Measurements from ENCODE around the gene GALNT18. TPM values are rescaled to one million over a fixed set of nuclear protein-coding genes. Genes with fewer than 3 reads are reported as not detected.

GALNT18 gene
- polyA plus RNA-seq, 1 experiment = 4.1 TPM

DNA sequence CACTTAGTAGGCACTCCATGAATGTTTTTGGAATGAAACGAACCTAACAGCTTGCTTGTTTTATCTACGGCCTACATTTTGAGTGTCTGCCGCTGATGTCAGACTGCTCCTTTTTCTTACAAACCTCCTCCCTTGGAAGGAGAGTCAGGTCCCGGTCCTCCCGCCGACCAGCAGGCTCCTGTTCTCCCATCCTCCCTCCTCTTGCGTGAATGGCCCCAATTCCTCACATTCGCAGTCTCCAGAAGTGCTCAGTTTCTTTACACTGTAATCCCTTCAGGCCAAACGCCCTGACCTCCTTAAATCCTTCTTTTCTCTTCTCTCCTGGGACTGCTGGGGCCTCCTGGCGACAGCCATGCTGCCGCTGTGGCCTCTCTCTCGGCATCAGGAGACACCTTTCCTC lies 186.2 kb downstream of the GALNT18 start:
- ChIA-PET POLR2A (no interaction called here), CTCF (interaction anchor here (1.1 kb wide), 1 partner anchor 10 kb away, joined by 3 read pairs; no protein-coding TSS in a partner anchor)
- H3K36me3 ChIP-seq (ENCODE audit: control insufficient read depth, insufficient read depth, low read length) = no peaks in the 10 kb centered on the region
- H3K4me3 ChIP-seq (ENCODE audit: low read depth, low read length) = no peak overlapping the region
- peaks cover 2% of the 10 kb centered on the region; the same call in 1 of the 2 replicates for H3K27me3 ChIP-seq (ENCODE audit: control insufficient read depth, insufficient read depth, low read length)
- no peak for DNase-seq (ENCODE audit: low read depth)
- TF ChIP-seq, protein P1, sequence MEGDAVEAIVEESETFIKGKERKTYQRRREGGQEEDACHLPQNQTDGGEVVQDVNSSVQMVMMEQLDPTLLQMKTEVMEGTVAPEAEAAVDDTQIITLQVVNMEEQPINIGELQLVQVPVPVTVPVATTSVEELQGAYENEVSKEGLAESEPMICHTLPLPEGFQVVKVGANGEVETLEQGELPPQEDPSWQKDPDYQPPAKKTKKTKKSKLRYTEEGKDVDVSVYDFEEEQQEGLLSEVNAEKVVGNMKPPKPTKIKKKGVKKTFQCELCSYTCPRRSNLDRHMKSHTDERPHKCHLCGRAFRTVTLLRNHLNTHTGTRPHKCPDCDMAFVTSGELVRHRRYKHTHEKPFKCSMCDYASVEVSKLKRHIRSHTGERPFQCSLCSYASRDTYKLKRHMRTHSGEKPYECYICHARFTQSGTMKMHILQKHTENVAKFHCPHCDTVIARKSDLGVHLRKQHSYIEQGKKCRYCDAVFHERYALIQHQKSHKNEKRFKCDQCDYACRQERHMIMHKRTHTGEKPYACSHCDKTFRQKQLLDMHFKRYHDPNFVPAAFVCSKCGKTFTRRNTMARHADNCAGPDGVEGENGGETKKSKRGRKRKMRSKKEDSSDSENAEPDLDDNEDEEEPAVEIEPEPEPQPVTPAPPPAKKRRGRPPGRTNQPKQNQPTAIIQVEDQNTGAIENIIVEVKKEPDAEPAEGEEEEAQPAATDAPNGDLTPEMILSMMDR (IDR thresholded peaks at IDR 0.05; ENCODE audit: insufficient read depth, low read depth, low read length) = no peak

- ChIA-PET POLR2A (no interaction called here), CTCF (no interaction called here)
- no peak for DNase-seq (ENCODE audit: low read depth)
- TF ChIP-seq, protein P1 (IDR thresholded peaks at IDR 0.05; ENCODE audit: insufficient read depth, low read depth, low read length) = no peak
- Histone ChIP-seq H3K4me3 (ENCODE audit: low read depth, low read length) (no peak overlapping the region), H3K36me3 (ENCODE audit: control insufficient read depth, insufficient read depth, low read length) (no peaks in the 10 kb centered on the region), H3K27me3 (ENCODE audit: control insufficient read depth, insufficient read depth, low read length) (peaks cover 2% of the 10 kb centered on the region; the same call in 1 of the 2 replicates)
These were observed 187.8 kb downstream of the GALNT18 start for GRCh38 chr11:11433960-11434359.

DNA sequence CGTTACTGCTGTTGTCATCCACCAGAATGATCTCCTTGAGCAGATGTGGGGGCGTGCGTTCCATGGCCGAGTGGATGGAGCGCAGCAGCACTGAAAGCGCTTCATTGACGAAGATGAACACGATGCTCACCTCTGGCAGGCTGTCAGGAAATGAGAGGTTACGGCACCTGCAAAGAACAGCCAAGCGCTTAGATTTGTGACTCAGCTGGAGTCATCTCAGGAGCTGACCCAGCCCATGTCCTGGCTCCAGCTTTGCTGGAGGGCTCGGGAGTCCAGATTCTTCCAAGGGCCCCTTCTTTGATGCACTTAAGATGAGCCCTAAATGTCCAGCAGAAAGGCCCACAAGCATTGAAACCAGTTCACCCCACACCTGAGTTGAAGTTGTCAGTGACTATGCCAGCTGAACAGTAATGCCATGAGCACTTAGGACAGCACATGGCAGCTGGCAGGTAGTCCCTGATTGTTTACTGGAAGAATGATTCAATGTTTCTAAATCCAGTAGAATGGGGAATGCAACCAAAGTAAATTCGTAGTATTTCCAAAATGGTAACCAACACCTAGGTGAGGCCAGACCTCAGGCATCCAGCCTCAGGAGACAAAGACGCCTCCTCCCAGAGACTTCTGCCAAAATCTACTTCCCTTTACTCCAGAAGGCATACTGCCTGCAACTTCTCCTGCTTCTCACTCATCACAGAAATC lies 189.0 kb downstream of the GALNT18 start:
- TF ChIP-seq, protein P1 (IDR thresholded peaks at IDR 0.05; ENCODE audit: insufficient read depth, low read depth, low read length) = no peak
- CTCF ChIA-PET = no interaction called here
- DNase-seq (ENCODE audit: low read depth) = no peak
- H3K27me3 ChIP-seq (ENCODE audit: control insufficient read depth, insufficient read depth, low read length) = peaks cover 2% of the 10 kb centered on the region; the same call in 1 of the 2 replicates
- no peak overlapping the region for H3K4me3 ChIP-seq (ENCODE audit: low read depth, low read length)
- no peaks in the 10 kb centered on the region for H3K36me3 ChIP-seq (ENCODE audit: control insufficient read depth, insufficient read depth, low read length)
- POLR2A ChIA-PET = no interaction called here

DNA sequence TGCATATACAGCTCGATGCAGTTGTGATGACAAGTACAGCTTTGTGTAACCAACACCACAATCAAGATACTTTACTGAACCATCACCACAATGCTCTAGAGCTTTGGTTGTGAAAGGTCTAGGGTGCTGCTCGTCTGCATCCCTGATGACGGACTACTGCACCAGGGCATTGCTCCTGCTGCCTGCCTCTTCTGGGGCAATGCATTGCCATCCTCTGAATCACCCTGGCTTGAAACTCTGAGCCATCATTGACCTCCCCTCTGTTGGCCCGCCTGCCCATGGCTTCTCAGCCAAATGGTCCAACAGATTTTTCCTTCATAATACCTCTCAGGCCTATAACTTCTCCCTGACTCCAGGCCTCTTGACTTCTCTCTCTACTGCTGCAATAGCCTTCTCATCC lies 191.4 kb downstream of the GALNT18 start:
- Histone ChIP-seq H3K27me3 (ENCODE audit: control insufficient read depth, insufficient read depth, low read length) (no peaks in the 10 kb centered on the region), H3K36me3 (ENCODE audit: control insufficient read depth, insufficient read depth, low read length) (no peaks in the 10 kb centered on the region), H3K4me3 (ENCODE audit: low read depth, low read length) (no peak overlapping the region)
- TF ChIP-seq, protein P1 (IDR thresholded peaks at IDR 0.05; ENCODE audit: insufficient read depth, low read depth, low read length) = no peak
- ChIA-PET POLR2A (no interaction called here), CTCF (interaction anchor here (1.2 kb wide), 1 partner anchor 29 kb away, joined by 3 read pairs; no protein-coding TSS in a partner anchor)
- DNase-seq (ENCODE audit: low read depth) = no peak

- H3K4me3 ChIP-seq (ENCODE audit: low read depth, low read length) = no peak overlapping the region
- TF ChIP-seq, protein P1 (IDR thresholded peaks at IDR 0.05; ENCODE audit: insufficient read depth, low read depth, low read length) = no peak
- ChIA-PET POLR2A (no interaction called here), CTCF (interaction anchor here (1.2 kb wide), 1 partner anchor 358 kb away, joined by 4 read pairs; no protein-coding TSS in a partner anchor)
- H3K36me3 ChIP-seq (ENCODE audit: control insufficient read depth, insufficient read depth, low read length) = no peaks in the 10 kb centered on the region
- no peak for DNase-seq (ENCODE audit: low read depth)
- H3K27me3 ChIP-seq (ENCODE audit: control insufficient read depth, insufficient read depth, low read length) = no peaks in the 10 kb centered on the region
These were observed 193.1 kb downstream of the GALNT18 start for GRCh38 chr11:11428714-11429113.
